Kidney capillary endothelial cell (primary cell): ENCODE measurements around the gene CAMSAP2.

Experiments used
- DNase-seq: peaks from one replicate; pipeline ENCODE4 v3.0.0-alpha.2; 2018; ENCODE audit warnings: low spot score

CAMSAP2 gene

GRCh38 chr1:200899954-200900867, 161.5 kb downstream of the CAMSAP2 start:
- DNase-seq = no peak

- DNase-seq = no peak
Observed at GRCh38 chr1:200900877-200901276, 162.2 kb downstream of the CAMSAP2 start.

- DNase-seq = no peak
Observed at GRCh38 chr1:200901350-200901749, 162.7 kb downstream of the CAMSAP2 start.

- DNase-seq = no peak
Observed at GRCh38 chr1:200901796-200902444, 163.2 kb downstream of the CAMSAP2 start.

- no peak for DNase-seq
Observed at GRCh38 chr1:200903793-200904192, 165.1 kb downstream of the CAMSAP2 start.

- DNase-seq = no peak
Observed at GRCh38 chr1:200904772-200905171, 166.1 kb downstream of the CAMSAP2 start.

- no peak for DNase-seq
Observed at GRCh38 chr1:200905411-200906052, 166.8 kb downstream of the CAMSAP2 start.

- DNase-seq = no peak
Observed at GRCh38 chr1:200906491-200906890, 167.8 kb downstream of the CAMSAP2 start.

GRCh38 chr1:200907611-200908097, 169.0 kb downstream of the CAMSAP2 start:
- no peak for DNase-seq

GRCh38 chr1:200908191-200908868, 169.6 kb downstream of the CAMSAP2 start:
- DNase-seq = no peak

- DNase-seq = no peak
Observed at GRCh38 chr1:200909071-200909470, 170.4 kb downstream of the CAMSAP2 start.

GRCh38 chr1:200909757-200910239, 171.1 kb downstream of the CAMSAP2 start:
- no peak for DNase-seq
